K562 (cell line): ENCODE data around the gene NHS.

Experiments
- SETDB1 ChIP-seq: IDR thresholded peaks from one replicate; pipeline ENCODE4 v1.6.1; 2012; ENCODE audit warnings: low read length, control low read depth, inconsistent platforms
- ZNF184 ChIP-seq: sonication (generic); formaldehyde crosslinking; IDR thresholded peaks from 2 replicates; pipeline ENCODE4 v1.5.0; 2020; ENCODE audit warnings: missing genetic modification reagents

- TF ChIP-seq ZNF184 (CRISPR knock-in tag), result no peak
- TF ChIP-seq SETDB1, result no peak
These were observed 50.6 kb downstream of the NHS start for GRCh38 chrX:17425551-17425950.
